ENCODE results near the gene CNTN4.
A peak's percentile ranks its signal among the peaks of the same experiment; 100 is the strongest.

The CNTN4 gene

GRCh38 chr3:2544212-2544611, 445.5 kb downstream of the CNTN4 start:
- no peak for DNase-seq (ENCODE audit: low read depth, low spot score)
- H3K4me3 ChIP-seq (ENCODE audit: low read length): no peak overlapping the region

- H3K4me3 ChIP-seq (ENCODE audit: low read length): no peak overlapping the region
- DNase-seq (ENCODE audit: low read depth, low spot score): peak; percentile 30
Observed at GRCh38 chr3:2544718-2545117, 446.1 kb downstream of the CNTN4 start.

GRCh38 chr3:2547049-2547448, 448.4 kb downstream of the CNTN4 start:
- no peak for DNase-seq (ENCODE audit: low read depth, low spot score)
- no peak overlapping the region for H3K4me3 ChIP-seq (ENCODE audit: low read length)

DNA sequence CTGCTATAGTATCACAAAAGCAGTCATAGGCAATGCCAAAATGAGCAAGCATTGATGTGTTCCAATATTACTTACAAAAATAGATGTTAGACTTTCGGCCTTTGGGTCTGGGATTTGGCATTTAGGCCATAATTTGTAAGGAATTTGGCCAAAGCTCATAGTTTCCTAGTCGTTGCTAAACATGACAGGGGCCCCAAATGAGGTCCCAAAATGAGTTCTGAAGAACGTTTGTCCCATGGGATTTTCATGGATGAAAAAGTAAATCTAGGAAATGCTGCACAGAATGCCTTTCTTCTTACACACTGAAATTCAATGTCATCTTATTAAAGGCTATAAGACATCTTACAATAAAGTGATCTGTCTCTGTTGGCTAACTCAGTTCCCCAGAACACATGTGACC, 456.0 kb downstream of the CNTN4 start:
- no peak for DNase-seq (ENCODE audit: low read depth, low spot score)
- no peak overlapping the region for H3K4me3 ChIP-seq (ENCODE audit: low read length)

DNA sequence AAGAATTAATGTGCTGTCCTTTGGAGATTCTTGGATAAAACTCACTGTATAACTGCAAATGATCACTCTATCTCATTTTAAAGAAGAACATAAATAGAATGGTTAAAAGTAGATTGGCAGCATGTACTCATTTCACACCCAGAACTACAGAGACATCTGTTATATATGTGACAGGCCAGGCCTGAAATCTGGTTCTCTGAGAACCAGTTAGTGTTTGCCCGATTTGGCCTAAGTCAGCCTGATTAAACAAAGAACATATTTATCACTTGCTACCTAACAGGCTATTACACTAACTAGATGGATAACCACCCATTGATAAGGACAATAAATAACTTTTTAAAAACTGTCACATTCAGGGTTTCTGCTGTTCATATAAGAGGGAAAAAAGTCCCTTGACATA, 460.1 kb downstream of the CNTN4 start:
- H3K4me3 ChIP-seq (ENCODE audit: low read length): no peak overlapping the region
- DNase-seq (ENCODE audit: low read depth, low spot score): no peak

- no peak overlapping the region for H3K4me3 ChIP-seq (ENCODE audit: low read length)
- no peak for DNase-seq (ENCODE audit: low read depth, low spot score)
Observed at GRCh38 chr3:2567451-2567850, 468.8 kb downstream of the CNTN4 start.

DNA sequence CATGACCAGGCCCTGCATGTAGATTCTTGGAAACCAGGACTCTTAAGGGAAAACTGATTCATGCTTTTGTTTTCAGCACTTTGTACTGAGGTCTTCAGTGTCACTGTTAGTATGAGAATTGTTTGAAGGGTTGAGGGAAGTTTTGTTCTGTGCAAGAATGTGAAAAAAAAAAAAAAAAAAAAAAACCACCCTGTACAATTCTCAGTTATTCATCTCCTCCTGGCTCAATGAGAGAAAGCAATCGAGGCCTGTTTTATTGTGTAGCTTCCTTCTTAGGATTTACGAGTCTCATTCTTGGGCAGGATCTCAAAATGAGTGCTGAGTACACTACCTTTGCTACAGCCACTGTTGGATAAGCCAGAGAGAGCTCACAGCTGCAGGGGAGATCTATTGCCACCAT, 469.5 kb downstream of the CNTN4 start:
- no peak for DNase-seq (ENCODE audit: low read depth, low spot score)
- H3K4me3 ChIP-seq (ENCODE audit: low read length): no peak overlapping the region

- H3K4me3 ChIP-seq (ENCODE audit: low read length): no peak overlapping the region
- DNase-seq (ENCODE audit: low read depth, low spot score): no peak
Observed at GRCh38 chr3:2568929-2569328, 470.3 kb downstream of the CNTN4 start.

DNA sequence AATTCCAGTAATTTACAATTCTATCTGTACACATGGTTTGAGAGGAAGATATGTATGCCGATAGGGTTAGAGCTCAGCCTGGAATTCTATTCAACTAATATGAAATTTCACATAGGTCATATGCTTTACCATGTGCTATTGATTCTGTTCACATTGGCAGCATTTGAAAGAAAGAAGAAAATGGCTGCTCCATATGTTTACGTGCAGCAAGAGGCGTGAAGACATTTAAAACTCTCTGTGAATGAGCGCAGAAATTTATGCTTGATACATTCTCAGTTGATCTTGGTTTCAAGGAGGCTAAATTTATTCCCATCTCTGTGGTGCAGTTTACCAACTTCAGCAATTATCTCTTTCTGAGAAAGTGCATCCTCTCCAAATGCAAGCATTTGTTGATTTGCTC, 478.9 kb downstream of the CNTN4 start:
- DNase-seq (ENCODE audit: low read depth, low spot score): no peak
- H3K4me3 ChIP-seq (ENCODE audit: low read length): no peak overlapping the region

- H3K4me3 ChIP-seq (ENCODE audit: low read length): no peak overlapping the region
- no peak for DNase-seq (ENCODE audit: low read depth, low spot score)
Observed at GRCh38 chr3:2578560-2578959, 479.9 kb downstream of the CNTN4 start.

DNA sequence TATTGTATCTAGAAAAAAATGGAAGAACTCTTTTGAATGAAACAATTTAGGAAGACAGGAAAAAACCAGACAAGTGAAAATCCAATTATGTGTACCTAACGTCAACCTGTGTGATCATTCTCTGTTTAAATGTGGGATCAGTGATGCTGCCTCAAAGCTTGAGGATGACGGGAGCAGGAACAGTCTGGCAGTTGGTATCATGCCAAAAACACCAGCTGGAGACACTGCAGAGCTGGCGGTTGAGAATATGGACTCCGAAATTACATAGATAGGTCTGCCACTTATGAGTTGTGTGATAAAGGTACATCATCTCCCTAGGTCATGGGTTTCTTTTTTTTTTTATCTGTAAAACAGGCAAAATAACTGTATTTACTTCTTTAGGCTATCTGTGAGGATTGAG, 480.5 kb downstream of the CNTN4 start:
- no peak overlapping the region for H3K4me3 ChIP-seq (ENCODE audit: low read length)
- DNase-seq (ENCODE audit: low read depth, low spot score): no peak

DNA sequence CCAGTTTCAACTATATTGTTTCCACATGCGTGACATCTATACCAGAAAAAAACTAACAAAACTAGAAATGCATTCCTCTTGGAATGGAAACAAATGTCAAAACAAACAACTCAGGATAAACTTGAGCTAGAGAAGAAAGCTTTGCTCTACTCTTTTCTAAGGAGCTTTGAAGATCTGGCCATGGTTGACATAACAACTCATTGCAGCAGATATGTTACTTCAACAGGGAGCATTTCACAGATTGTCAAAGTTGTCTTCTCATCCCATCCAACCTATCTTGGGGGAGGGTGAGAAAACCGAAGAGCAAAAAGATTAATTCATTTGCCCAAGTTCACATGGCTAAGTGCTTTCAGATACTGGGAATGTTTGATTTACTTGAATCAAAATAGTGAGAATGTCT, 484.4 kb downstream of the CNTN4 start:
- H3K4me3 ChIP-seq (ENCODE audit: low read length): no peak overlapping the region
- DNase-seq (ENCODE audit: low read depth, low spot score): no peak

DNA sequence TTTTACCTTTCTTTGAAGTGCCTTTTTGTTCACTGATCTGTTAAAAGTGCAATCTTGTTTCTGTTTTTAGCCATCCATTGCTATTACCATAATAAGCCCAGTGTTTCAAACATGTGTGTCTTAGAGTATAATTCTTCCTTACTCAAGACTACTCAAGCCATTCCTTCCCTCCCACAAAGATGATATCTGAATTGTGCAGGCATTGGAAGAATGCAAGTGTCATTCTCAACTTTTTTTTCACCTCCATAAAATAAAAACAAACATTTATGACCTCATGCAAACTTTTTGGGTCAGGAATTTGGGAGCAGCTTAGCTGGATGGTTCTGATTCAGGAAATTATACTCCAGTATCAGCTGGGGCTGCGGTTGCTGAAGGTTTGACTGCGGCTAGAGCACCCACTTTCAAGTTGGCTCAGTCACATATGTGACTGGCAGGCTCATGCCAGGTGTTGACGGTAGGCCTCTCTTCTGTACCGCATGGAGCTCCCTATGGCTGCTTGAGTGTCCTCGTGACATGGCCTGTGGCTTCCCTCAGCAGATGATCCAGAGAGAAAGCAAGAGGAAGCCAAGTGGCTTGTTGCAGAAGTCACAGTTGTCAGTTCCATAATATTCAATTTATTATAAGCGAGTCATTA, 490.8 kb downstream of the CNTN4 start:
- H3K4me3 ChIP-seq (ENCODE audit: low read length): no peak overlapping the region
- DNase-seq (ENCODE audit: low read depth, low spot score): peak; percentile 82

- no peak for DNase-seq (ENCODE audit: low read depth, low spot score)
Observed at GRCh38 chr3:2595486-2595885, 496.8 kb downstream of the CNTN4 start.

DNA sequence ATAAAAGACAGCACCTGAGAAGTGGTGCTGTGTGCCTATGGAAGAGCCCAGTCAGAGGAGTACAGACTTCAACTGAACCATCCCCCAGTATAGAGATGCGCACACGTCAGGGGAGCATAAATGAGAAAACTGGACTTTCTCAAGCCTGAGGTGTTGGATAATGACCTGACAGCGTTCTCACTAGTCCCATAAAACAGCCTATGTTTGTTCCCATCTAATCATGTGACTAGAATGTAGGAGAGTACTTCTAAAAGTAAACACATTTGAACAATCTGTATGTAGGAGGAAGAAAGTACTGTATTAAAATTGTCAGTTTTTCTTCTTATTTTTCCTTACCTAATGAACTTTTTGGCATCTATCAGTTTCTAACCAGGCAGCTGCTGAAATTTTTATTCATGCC, 498.9 kb downstream of the CNTN4 start:
- no peak for DNase-seq (ENCODE audit: low read depth, low spot score)
- H3K4me3 ChIP-seq (ENCODE audit: low read length): no peak overlapping the region

More at GRCh38 chr3:2595486-2595885, 496.8 kb downstream of the CNTN4 start:
- no peak overlapping the region for H3K4me3 ChIP-seq (ENCODE audit: low read length)

- H3K4me3 ChIP-seq (ENCODE audit: low read length): no peak overlapping the region
- DNase-seq (ENCODE audit: low read depth, low spot score): no peak
Observed at GRCh38 chr3:2599471-2599870, 500.8 kb downstream of the CNTN4 start.

GRCh38 chr3:2603692-2604289, 505.1 kb downstream of the CNTN4 start:
- DNase-seq (ENCODE audit: low read depth, low spot score): no peak

DNA sequence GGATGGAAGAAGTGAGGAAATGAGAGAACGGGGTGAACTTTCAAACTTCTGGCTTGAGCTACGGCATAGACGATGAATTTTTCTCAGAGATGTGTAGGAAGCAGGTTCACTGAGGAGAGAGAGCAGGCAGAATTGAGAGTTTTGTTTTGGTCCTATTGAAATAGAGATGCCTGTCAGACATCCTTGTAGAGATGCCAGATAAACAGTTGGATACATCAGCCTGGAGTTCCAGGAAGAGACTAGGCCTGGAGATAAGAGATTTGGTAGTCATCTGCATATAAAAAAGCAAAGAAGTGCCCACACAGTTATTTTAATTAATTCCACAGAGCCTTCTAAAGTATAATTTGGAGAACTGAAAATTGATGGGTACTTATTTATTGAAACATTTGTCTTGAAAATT, 515.9 kb downstream of the CNTN4 start:
- DNase-seq (ENCODE audit: low read depth, low spot score): no peak
- H3K4me3 ChIP-seq (ENCODE audit: low read length): no peak overlapping the region

More at GRCh38 chr3:2603692-2604289, 505.1 kb downstream of the CNTN4 start:
- no peak overlapping the region for H3K4me3 ChIP-seq (ENCODE audit: low read length)

DNA sequence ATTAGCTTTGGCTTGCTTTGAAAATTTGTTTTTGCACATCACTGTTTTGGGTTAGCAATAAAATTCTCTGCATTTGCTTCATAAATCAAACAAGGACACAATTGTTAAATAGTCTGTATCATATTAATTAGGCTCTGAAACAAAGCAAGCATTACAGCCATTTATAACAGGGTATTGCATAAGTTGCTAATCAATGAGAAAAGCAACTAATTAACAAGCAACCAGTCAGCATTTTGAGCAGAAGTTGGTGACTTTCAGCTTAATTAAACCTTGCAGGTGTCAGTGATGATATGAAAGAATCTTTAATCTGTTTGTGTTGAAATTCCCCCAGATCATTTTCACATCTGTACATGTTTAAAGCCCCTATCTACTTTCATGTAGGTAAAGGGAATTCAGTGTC, 516.4 kb downstream of the CNTN4 start:
- no peak for DNase-seq (ENCODE audit: low read depth, low spot score)
- H3K4me3 ChIP-seq (ENCODE audit: low read length): no peak overlapping the region

DNA sequence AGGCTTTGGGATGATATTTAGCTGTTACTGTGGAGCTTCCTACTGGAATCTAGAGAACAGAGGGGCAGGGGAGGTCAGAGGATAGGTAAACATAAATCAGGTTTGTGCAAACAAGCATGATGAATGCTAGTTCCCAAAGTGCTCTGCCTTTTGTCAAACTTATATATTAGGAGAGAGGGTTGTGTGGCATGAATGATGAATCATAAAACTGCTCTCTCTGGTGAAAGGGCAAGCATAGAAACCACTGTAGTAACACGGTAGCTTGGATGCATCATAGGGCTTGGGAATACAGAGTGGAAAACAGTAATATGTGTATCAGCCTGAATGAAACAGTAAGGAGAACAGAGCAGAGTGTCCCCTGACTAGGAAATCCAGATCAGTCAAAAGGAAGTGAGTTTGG, 524.8 kb downstream of the CNTN4 start:
- no peak overlapping the region for H3K4me3 ChIP-seq (ENCODE audit: low read length)
- no peak for DNase-seq (ENCODE audit: low read depth, low spot score)

DNA sequence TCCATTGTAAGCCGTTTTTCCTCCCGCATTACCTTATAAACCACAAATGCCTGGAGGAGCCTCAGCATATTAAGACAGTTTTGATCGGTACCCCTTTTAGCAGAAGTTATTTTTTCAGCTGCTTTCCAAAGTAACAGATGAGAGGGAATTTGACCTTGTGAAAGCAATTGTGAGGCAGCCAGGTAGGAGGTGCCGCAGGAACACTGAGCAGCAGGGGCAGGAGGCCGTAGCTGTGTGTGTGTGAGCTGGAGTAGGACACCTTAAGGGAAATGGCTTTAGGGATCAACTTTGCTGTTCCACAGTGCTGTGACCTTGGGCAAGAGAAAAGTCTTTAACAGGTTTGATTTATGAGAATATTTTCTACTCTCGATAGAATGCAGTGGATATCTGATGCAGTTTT, 529.5 kb downstream of the CNTN4 start:
- H3K4me3 ChIP-seq (ENCODE audit: low read length): no peak overlapping the region
- no peak for DNase-seq (ENCODE audit: low read depth, low spot score)

All from Jurkat, Clone E6-1 (cell line).